ENCODE results near the gene HOXC6.

HOXC6 gene

DNA sequence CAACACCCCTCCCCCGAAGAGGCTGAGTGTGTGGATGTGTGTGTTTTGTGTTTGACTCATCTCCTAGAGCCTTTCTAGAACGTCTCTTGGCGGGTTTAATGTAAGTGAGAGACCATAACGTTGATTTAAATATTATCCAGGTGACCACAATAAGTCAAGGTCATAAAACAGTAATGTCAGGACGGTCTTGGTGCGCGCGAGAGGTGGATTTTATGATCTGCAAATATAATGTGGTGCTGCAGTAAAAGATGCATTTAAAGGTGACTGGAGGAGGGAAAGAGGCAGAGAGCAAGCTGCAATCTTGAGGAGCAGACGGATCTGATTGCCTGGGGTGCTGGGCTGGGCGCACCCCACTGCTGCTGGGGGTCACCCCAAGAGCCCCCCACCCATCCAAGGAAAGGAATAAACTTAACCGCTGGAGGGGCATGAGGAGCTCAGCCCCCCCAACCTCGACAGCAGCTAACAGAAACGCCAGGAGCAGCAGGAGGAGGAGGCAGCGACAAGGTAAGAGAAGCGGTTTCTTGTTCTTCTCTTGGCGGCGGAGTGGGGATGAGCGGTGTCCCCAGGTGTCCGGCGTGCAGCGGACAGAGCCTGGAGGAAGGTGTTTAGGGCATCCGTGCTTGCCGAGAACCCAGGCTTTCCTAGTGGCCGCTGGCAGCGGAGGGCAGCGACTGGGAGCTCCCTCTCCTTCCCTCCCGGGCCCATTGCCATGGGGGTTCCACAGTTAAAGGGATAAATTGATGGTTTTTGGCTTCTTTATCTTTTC, 37.7 kb upstream of the HOXC6 start:
- DNase-seq = no peak

DNA sequence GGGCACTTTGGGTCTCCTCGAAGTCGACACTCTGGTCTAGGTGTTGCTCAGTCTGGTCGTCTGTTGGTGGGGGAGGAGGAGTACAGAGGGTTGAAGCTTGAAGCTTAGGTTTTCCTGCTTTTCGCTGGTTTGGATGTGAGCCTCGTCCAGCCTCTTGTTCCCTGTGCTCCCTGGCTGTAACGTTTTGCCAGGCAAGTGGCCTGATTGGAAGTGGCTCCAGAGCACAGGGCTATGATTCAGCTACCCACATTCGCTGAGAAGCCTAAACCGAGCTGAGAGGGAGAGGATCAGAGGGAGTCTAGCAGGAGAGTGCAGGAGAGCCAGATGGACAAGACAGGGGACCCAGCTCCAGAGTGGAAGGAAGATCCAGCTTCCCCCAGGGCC, 37.2 kb upstream of the HOXC6 start:
- no peak for DNase-seq

DNA sequence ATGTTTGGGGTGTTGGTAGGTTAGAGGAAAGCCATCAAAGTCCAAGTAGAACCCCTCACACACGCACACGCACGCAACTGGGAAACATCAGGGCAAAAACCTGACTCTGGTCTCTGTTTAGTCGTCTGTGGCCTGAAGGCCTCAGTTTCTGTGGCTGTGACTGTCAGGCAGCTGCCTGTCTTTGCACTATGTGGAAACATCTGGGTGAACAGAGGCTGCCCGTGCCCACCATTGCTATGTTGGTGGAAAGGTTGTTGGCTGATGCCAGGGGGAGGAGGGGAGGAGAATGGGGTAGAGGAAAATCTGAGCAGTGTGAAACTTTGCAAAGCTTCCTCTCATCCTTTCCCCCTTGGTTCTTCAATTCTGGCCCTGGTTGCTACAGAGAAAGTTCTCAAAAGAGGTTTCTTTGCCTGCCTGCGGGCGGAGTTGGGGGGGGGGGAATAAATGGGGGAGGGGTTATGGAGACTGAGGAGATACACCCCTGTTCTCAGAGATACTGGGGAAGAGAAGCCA, 35.8 kb upstream of the HOXC6 start:
- no peak for DNase-seq

DNA sequence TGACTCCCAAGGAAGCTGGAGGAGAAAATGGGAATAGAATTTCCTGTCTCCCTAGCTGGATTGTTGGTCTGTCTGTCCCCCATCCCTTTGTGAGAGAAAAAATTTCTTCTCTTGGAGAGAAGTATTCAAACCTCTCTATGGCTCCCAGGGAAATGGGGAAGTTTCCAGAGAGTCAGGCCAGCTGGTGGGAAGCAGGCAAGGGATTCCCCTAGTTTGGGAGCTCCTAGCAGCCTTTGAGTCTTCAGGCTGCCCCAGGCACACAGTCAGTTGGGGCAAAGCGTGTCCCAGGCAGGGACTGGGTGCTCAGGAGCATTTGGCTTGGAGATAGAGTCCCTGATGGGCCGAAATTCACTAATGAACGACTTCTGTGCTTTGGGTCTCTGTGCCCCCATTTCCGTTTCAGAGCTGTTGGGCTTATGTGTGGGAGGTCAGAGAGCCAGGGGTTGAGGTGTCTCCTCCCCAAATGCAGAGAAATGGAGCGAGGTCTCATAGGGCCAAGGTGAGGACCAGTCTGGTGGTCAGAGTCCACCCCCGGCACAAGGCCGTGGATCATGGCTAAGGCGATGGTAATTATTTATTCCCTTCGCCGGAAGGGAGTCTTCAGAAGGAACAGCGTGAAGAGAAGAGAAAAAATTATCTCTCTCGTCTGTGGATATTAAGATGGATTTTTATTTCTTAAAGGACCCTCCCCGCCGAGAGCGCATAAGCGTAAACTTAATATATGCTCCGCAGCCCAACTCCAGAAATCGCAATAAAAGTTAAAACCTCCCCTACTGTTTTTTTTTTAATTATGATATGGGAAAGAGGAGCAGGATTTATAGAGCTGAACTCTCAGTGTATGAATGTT, 34.9 kb upstream of the HOXC6 start:
- no peak for DNase-seq

DNA sequence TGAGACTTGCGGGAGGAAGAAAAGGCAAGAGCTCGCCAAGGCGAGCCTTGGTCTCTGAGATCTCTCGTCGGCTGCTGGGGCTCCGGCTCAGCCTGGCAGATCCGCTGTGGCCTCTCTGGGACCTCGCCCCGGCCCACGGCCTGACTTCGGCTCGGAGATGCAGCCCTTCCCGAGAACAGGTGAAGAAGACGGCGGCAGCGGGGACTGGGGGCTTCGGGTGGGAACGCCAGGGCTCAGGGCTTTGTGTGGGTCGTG, 34.3 kb upstream of the HOXC6 start:
- no peak for DNase-seq

DNA sequence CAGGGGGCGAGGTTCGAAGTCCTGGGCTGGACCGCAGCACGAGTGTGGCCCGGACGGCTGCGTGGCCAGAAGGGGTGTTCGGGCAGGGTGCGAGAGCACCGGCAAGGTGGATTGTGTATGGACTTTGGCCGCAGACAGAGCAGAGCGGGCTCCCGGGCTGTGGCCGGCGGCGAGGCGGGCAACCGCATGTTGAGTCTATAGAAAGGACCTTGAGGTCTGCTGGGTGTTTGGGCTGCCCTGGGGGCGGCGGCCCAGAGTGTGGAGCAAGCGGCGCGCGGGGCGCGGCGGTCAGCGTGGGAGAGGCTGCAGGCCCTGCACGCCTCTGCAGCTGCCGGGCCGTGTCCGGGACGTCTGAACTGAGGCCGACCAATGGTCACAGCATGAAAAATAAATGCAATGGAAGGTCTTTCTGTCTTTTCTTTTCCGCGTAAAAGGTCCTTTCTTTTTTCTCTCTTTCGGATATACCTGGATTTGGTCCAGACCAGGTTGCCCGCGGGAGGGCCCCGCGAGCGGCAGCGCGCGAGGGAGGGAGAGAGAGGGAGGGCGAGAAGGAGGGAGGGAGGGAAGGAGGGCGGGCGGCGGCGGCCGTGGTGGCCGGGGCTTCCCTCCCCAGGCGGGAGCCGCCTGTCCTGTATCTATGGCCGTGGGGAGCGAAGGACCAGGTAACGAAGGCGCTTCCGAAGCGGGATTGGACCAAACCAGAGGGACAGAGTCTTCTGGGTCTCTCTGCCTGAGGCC, 33.8 kb upstream of the HOXC6 start:
- no peak for DNase-seq

DNA sequence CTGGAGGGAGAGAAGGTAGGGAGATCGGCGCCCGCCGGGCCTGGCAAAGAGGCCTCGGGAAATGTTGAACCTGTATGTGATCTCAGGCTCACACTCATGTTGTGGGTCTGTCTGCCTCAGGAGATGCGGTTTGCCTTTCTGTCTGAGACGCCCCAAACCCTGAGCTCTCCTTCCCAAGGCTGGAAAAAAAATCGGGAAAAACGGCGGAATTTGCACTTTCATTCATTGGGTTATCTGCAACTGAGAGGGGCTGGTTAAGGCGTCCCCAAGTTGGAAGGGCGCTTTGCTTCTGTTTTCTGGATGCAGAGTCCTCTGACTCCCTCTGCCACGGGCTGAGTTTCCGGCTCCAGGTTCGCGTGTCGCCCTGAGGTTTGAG, 33.2 kb upstream of the HOXC6 start:
- DNase-seq = no peak

DNA sequence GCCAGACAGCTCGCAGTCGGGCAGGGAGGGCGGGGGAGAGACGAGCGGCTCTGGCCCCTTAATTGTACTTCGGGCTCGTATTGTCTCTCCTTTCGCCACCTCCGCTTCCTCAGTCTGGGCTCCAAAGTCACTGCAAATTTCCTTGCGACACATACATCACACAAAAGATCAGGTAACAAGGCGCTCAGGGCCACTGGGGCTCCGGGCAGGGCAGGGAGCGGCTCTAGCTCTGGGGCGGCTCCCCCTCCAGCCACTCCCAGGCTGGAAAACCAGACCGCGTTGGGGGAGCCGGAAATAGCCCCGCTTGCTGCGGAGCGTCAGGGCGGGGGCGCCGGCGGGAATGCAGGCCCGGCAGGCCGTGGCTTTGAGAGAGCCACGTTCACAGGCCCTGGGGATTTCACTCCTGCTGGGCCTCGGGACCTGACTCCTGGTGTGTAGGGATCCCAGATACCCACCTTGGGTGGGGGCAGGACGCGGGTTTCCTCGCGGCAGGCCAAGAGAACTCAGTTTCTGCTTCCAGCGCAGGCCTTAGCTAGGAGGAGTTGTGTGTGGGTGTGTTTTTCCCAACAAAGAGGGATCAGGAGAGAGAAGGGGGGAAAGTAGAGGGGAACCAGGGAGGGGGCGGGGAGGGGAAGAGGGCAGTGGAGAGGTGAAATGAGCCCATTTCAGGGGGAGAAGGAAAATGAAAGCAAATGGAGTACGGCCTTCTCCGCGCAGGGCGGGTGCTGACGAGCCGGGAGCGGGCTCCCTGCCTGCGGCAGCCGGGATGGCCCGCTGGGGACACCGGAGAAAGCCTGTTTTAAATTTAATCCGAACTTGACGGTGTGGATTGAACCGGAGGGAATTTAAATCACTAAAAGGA, 32.6 kb upstream of the HOXC6 start:
- DNase-seq = no peak

DNA sequence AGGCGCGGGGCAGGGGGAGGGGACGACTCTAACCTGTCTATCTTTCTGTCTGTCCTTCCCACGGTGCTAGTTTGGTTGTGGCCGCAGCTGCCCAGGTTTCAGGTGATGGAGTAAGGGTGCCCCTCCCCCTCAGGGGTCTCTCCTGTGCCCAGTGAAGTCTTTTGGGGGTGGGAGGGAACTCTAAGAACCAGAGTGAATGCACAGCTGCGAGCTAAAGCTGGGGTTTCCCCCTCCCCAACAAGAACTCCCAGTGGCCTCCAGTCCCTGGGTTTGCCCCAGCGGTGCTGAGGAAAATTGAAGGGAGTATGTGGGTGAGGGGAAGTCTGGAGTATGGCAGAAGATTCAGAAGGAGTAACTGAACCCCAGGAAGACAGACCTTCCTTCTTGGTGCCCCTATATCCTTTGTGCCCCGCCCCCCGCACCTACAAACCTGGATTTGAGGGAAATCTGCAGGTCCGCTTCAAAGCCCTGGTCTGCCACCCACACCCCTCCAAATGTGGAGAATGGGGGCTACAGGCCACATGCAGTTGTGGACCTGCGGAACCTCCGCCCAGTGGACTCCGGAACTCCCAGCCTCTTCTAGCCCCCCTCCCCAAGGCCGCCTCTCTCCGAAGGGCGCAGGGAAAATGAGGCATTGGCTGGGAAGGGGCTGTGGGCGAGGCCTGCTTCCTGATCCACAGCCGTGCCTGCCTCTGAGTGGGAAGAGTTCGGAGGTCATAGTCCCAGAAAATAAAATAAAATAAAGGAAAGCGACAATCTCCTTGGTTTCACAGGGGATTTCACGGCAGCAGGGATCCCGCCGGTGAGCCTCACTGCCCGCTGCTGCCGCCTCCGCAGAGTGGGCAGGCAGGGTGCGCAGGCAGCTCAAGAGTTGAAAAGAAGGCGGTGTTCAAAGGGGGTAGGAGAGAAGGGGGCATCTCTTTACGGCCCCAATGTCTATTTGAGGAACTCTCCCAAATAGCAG, 31.7 kb upstream of the HOXC6 start:
- no peak for DNase-seq

DNA sequence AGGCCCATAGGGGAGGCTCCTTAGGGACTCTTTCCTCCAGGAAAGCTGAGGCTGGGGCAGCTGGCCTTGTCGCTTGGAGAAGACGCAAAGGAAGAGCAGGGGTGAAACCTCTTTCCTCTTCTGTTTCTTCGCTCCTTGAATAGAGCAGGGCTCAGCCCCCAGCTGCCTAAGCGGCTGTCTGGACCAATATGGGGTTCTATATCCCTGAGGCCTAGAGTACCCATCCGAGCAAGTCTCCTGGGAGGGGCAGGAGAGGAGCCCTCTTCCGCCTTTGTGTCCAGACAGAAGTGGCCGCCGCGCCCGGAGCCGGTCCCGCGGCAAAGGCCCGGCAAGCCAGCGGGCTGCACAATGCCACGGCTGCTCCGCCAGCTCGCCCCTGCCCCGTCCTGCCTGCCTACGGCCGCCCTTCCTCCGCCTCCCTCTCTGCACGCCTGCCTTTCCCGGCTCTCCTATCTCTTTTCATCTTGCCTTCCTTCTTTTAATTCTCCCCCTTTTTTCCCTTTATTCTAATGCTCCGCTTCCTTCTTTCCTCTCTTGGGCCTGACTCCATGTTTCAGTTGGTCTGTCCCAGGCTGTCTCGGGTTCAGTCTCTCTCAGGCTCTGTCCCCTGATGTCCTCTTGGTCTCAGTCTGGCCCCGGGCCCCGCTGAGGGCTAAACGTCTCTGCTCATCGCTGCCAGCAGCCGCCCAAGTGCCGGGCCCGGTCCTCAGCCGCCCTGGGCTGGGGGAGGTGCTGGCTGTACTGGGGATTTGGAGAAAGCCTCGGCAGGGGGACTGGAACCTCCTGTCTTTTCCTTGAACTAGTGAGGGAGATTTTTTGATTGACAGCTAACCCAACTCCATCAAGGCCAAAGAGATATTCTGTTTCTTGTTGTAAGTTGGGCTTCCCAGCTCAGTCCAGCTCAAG, 30.8 kb upstream of the HOXC6 start:
- DNase-seq = no peak

DNA sequence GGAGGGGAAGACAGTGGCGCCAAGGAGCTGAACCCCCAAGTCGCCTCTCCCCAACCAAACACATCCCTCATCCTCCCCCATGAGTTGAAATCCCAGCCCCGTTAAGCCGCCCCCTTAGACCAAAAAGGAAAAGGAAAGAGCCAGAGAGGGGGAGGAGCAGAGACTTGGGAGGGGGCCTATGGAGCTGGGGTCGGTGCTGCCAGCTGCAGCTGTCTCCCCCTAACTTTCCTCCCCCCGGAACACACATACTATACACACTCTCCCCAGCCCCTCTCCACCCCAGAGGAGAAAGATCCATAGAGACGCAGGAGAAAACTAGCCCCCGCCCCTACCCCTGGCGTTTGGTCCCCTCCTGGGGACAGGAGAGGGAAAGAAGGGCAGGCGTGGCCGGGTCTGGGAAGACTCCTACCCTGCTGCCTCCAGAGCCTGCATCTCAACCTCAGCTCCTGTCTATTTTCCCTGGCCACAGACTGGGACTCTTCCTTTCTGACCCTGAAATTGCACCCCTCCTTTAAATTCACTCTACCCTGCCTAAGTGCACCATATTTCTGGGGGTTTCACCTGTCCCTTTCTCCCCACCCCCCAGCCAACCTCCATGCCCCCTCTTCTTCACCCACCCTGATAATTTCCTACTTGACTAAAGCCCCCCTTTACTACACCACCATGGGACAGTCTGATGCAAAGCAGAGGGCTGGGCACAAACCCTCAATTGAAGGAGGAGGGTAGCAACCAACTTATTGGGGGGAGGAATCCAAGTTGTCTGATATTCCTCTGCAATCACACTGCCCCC, 29.9 kb upstream of the HOXC6 start:
- no peak for DNase-seq

DNA sequence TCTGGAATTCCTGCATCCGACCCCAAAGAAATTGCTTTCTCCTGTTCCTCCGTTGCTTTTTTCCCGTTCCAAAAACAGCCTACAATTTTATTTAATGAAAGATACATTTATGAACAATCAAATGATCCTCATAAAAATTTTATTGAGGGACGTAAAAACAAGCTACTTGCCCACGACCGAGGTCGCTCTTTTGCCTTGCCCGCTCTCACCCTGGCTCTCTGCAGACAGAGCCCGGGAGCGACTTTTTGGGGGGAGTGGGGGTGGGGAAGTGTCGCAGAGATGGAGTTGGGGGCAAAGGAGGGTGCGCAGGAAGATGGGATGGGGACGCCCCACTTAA, 29.4 kb upstream of the HOXC6 start:
- DNase-seq = no peak

DNA sequence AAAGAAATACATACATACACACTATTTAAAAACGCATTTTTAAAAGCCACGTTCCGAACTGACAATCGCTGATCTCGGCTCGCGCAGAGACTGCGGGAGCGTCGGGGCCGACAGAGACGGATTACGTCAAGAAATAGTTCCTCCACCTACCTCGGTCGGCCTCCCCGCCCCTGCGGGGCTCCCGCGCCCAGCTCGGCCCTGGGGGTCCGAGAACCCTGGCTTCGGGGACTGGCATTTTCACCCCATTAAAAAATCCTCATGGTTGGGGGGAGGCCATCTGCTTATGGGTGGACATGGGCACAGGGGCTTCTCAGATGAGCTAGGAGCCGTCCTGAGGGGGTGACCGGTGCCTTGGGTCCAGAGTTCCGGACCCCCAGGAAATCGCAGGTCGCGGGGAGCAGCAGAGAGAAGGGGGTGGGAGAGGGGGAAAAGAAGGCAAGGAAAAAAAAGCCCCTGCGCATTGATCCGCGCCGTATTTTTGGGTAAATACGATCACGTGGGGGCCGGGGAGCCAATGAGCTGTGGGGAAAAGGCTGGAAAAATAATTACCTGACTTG, 28.6 kb upstream of the HOXC6 start:
- no peak for DNase-seq

DNA sequence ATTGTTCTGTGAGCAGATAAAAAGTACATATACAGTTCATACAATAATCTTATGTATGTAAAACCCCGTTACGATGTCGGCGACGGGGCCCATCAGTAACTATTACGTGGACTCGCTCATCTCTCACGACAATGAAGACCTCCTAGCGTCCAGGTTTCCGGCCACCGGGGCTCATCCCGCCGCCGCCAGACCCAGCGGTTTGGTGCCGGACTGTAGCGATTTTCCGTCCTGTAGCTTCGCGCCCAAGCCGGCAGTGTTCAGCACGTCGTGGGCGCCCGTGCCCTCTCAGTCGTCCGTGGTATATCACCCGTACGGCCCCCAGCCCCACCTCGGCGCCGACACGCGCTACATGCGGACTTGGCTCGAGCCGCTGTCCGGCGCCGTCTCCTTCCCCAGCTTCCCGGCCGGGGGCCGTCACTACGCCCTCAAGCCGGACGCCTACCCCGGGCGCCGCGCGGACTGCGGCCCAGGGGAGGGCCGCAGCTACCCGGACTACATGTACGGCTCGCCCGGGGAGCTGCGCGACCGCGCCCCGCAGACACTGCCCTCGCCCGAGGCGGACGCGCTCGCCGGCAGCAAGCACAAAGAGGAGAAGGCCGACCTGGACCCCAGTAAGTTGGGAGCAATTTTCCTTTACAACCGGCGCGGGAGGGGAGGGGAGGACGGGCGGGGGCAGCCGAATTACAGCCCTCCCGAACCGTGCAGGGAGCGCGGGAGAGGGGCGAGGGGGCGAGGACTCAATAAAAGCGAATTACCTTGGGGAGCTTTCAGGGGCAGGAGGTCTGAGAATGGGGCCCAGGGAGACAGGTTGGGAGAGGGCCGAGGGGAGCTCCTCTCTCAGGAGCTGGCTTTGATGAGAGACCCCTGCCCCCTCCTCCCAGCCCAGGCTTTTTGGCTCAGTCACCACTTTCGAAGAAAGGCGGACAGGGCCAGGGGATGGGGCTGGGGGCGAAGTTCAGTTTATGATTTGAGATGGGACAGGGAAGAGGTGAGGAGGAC, 27.8 kb upstream of the HOXC6 start, which contains the start of gene HOXC9:
TSS of gene HOXC9 (plus strand) at position 46 of the 999 bp plus-strand sequence. CDS start at position 74, 28 bp downstream.
- DNase-seq = no peak

DNA sequence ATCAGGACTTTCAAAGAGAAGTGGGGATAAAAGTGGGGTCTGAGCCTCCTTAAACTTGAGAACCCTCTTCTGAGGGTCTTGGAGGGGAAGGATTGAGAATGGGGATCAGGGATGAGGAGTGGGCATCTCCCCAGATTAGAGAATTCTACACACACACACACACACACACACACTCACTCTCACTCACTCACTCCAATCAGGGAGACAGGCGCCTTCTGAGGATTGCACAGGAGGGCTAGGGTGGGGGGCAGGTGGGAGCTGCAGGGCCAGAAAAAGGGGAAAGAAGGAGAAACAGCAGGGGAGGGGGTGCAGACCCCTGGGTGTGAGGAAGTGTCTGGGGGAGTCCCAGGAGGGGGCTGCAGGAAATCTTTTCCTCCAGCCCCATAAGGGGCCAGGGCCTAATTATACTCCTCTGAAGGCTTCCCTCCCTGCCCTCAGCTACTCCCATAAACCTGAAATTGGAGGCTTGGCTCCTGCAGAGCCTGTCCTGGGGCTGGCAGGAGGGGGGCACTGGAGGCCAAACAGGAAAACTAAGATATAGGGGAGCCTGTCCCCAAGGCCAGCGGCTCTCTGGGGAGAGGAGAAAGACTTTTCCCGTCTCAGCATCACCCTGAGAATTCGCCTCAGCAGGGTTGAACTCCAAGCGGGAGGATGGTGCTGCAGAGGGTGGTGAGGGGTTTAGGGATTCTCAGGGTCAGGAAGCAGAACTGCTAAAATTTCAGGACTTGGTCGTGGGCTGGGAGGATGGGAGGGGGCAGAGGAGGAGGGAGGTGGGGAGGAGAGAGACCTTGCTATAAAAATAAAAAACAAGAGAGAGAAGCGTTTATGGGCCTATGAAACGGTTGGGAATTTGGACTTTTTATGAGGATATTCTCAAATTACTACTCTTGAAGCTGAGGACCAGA, 26.7 kb upstream of the HOXC6 start:
- no peak for DNase-seq

DNA sequence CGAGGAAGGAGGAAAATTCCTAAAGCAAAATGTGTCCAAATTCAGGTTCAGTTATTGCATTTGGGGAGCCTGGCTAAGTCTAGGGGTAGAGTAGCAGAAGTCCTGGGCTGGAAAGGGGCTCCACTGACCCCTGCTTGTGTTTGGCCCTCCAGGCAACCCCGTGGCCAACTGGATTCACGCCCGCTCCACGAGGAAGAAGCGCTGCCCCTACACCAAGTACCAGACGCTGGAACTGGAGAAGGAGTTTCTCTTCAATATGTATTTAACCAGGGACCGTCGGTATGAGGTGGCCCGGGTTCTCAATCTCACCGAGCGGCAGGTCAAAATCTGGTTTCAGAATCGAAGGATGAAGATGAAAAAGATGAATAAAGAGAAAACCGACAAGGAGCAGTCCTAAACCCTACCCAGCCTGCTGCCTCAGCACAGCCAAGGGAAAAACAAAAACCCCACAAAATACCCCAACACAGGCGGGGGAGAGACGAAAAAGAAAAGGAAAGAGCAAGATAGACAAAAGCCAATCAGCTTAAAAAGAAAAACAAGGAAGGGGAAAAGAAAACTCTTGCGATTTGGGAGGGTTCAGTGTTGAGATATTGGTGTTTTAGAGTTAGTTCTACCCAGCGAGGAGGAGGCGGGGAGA, 25.8 kb upstream of the HOXC6 start:
- no peak for DNase-seq
